ENCODE results near the gene SENP3. TPM values are rescaled to one million over a fixed set of nuclear protein-coding genes. Genes with fewer than 3 reads are reported as not detected.

Gene SENP3
- total RNA-seq, 1 donor = 33.1 TPM

DNA sequence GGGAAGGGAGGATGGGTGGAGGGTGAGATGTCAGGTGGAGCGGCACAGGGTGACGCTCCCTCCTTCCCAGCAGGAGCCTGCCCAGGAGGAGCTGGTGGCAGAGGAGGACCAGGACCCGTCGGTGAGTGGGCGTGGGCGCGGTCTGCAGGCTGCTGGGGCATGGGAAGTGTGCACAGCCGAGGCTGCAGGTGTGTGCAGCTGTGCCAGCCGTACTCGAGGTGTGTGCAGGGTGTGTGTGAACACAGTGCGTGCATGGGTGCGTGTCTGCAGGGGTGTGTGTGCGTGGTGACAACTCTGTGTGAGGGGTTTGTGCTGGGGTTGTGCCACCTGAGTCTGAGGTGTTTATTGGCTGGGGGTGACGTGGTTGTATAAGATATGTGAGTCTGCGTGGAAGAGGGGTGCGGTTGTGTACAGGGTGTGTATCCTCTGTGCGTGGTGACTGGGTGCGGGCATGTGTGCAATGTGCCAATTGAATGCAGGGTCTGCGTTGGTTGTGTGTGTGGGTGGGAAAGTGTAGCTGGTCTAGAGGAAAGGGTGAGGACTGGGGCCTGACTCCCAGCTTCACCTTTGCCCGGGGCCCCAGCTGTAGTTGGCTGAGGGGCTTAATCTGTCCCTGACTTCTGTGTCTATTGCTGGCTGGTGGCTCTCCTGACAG, 12.2 kb upstream of the SENP3 start:
- Histone ChIP-seq H3K9me3 (ENCODE audit: low read depth, low read length) (no peaks in the 10 kb centered on the region), H3K4me1 (ENCODE audit: insufficient read depth, low read length) (peaks cover 63% of the 10 kb centered on the region), H3K27me3 (ENCODE audit: insufficient read depth, low read length) (no peaks in the 10 kb centered on the region), H3K4me3 (ENCODE audit: low read length) (peak overlapping the region; percentile 52)

DNA sequence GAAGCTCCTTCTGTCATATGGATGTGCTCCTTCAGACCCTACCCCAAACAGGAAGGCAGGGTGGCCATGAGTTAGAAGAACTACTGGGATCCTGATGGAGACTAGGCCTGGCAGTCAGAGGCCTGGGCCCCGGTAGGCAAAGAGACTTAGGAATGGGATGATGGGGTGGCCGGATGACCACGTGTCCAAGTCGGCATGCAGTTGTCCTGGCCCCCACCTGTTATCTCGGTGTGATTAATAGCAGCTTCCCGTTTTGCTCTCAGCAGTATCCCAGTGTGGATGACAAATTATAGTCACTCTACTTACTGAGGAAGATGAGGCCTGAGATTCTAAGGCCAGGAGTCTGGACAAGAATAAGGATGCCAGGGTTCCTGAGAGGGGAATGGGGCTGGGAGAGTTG, 11.4 kb upstream of the SENP3 start:
- Histone ChIP-seq H3K9me3 (ENCODE audit: low read depth, low read length) (no peaks in the 10 kb centered on the region), H3K4me3 (ENCODE audit: low read length) (no peak overlapping the region), H3K4me1 (ENCODE audit: insufficient read depth, low read length) (peaks cover 71% of the 10 kb centered on the region), H3K27me3 (ENCODE audit: insufficient read depth, low read length) (no peaks in the 10 kb centered on the region)

DNA sequence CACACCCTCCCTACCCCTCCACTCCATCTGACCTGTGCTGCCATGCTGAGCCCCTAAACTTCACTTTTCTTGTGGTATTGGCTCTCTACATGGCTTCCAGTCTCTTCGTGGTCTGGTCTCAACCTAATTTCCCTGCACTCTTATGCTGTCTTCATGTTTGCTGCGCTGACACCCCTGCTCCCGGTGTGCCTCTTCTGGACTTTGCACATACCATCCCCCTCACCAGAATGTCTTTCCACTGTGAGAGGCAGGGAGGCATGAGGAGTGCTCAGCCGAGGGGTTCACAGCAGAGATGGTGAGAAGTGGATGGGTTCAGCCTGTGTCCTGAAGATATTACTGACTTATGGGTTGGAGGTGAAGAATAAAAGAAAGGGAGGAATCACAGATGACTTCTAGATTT, 10.3 kb upstream of the SENP3 start:
- Histone ChIP-seq H3K4me1 (ENCODE audit: insufficient read depth, low read length) (peaks cover 75% of the 10 kb centered on the region), H3K4me3 (ENCODE audit: low read length) (no peak overlapping the region), H3K27me3 (ENCODE audit: insufficient read depth, low read length) (no peaks in the 10 kb centered on the region), H3K9me3 (ENCODE audit: low read depth, low read length) (no peaks in the 10 kb centered on the region)

- no peak overlapping the region for H3K4me3 ChIP-seq (ENCODE audit: low read length)
- H3K4me1 ChIP-seq (ENCODE audit: insufficient read depth, low read length) = peaks cover 85% of the 10 kb centered on the region
- H3K27me3 ChIP-seq (ENCODE audit: insufficient read depth, low read length) = no peaks in the 10 kb centered on the region
- no peaks in the 10 kb centered on the region for H3K9me3 ChIP-seq (ENCODE audit: low read depth, low read length)
These were observed 9.1 kb upstream of the SENP3 start for GRCh38 chr17:7552621-7553051.

- peaks cover 87% of the 10 kb centered on the region for H3K4me1 ChIP-seq (ENCODE audit: insufficient read depth, low read length)
- no peaks in the 10 kb centered on the region for H3K27me3 ChIP-seq (ENCODE audit: insufficient read depth, low read length)
- no peaks in the 10 kb centered on the region for H3K9me3 ChIP-seq (ENCODE audit: low read depth, low read length)
- no peak overlapping the region for H3K4me3 ChIP-seq (ENCODE audit: low read length)
These were observed 8.4 kb upstream of the SENP3 start for GRCh38 chr17:7553356-7553755.

- peaks cover 88% of the 10 kb centered on the region for H3K4me1 ChIP-seq (ENCODE audit: insufficient read depth, low read length)
- H3K27me3 ChIP-seq (ENCODE audit: insufficient read depth, low read length) = no peaks in the 10 kb centered on the region
- no peak overlapping the region for H3K4me3 ChIP-seq (ENCODE audit: low read length)
- H3K9me3 ChIP-seq (ENCODE audit: low read depth, low read length) = no peaks in the 10 kb centered on the region
These were observed 6.3 kb upstream of the SENP3 start for GRCh38 chr17:7555320-7555948.

DNA sequence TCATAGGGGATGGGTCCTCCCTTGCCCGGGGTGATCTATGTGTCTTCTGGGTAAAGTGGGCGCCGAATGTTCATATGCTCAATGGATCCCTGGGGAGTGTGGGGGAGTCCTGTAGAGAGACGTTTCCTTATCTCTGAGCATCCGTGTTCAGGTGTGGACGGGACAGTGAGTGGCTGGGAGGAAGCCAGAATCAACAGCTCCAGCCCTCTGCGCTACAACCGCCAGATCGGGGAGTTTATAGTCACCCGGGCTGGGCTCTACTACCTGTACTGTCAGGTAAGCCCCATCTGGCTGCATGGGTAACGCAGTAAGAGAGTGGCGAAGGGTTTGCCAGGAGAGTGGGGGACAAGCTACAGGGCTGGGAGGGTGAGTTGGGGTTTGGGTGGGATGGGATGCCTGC, 5.1 kb upstream of the SENP3 start:
- H3K4me3 ChIP-seq (ENCODE audit: low read length) = no peak overlapping the region
- H3K27me3 ChIP-seq (ENCODE audit: insufficient read depth, low read length) = no peaks in the 10 kb centered on the region
- peaks cover 87% of the 10 kb centered on the region for H3K4me1 ChIP-seq (ENCODE audit: insufficient read depth, low read length)
- H3K9me3 ChIP-seq (ENCODE audit: low read depth, low read length) = no peaks in the 10 kb centered on the region

- Histone ChIP-seq H3K4me3 (ENCODE audit: low read length) (no peak overlapping the region), H3K4me1 (ENCODE audit: insufficient read depth, low read length) (peaks cover 83% of the 10 kb centered on the region), H3K9me3 (ENCODE audit: low read depth, low read length) (no peaks in the 10 kb centered on the region), H3K27me3 (ENCODE audit: insufficient read depth, low read length) (no peaks in the 10 kb centered on the region)
These were observed 4.5 kb upstream of the SENP3 start for GRCh38 chr17:7557147-7557764.

- H3K4me3 ChIP-seq (ENCODE audit: low read length) = peak overlapping the region; percentile 59
- no peaks in the 10 kb centered on the region for H3K27me3 ChIP-seq (ENCODE audit: insufficient read depth, low read length)
- no peaks in the 10 kb centered on the region for H3K9me3 ChIP-seq (ENCODE audit: low read depth, low read length)
- H3K4me1 ChIP-seq (ENCODE audit: insufficient read depth, low read length) = peaks cover 84% of the 10 kb centered on the region
These were observed 3.8 kb upstream of the SENP3 start for GRCh38 chr17:7557775-7558543.

DNA sequence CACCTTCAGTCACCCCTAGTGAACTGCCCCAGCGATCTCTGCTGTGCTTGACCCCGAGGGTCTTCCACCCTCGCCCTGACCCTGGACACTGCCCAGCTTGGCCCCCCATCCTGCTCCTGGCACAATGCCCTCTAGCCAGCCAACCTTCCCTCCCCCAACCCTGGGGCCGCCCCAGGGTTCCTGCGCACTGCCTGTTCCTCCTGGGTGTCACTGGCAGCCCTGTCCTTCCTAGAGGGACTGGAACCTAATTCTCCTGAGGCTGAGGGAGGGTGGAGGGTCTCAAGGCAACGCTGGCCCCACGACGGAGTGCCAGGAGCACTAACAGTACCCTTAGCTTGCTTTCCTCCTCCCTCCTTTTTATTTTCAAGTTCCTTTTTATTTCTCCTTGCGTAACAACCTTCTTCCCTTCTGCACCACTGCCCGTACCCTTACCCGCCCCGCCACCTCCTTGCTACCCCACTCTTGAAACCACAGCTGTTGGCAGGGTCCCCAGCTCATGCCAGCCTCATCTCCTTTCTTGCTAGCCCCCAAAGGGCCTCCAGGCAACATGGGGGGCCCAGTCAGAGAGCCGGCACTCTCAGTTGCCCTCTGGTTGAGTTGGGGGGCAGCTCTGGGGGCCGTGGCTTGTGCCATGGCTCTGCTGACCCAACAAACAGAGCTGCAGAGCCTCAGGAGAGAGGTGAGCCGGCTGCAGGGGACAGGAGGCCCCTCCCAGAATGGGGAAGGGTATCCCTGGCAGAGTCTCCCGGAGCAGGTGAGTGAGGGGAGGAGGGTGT, 3.0 kb upstream of the SENP3 start, which contains the start of gene TNFSF13:
Gene TNFSF13 (plus strand): TSS at position 207 of the 776 bp plus-strand sequence. CDS start 290 bp downstream, at position 497.
- H3K9me3 ChIP-seq (ENCODE audit: low read depth, low read length) = no peaks in the 10 kb centered on the region
- peak within 1 kb of the TSS; percentile 59 for H3K4me3 ChIP-seq (ENCODE audit: low read length)

GRCh38 chr17:7559320-7560171, 2.2 kb upstream of the SENP3 start:
- Histone ChIP-seq H3K27me3 (ENCODE audit: insufficient read depth, low read length) (no peaks in the 10 kb centered on the region), H3K4me1 (ENCODE audit: insufficient read depth, low read length) (peaks cover 75% of the 10 kb centered on the region), H3K4me3 (ENCODE audit: low read length) (peak overlapping the region; percentile 59), H3K9me3 (ENCODE audit: low read depth, low read length) (no peaks in the 10 kb centered on the region)

More for the DNA sequence above, 3.0 kb upstream of the SENP3 start, which contains the start of gene TNFSF13:
- no peaks in the 10 kb centered on the region for H3K27me3 ChIP-seq (ENCODE audit: insufficient read depth, low read length)
- peaks cover 83% of the 10 kb centered on the region for H3K4me1 ChIP-seq (ENCODE audit: insufficient read depth, low read length)

DNA sequence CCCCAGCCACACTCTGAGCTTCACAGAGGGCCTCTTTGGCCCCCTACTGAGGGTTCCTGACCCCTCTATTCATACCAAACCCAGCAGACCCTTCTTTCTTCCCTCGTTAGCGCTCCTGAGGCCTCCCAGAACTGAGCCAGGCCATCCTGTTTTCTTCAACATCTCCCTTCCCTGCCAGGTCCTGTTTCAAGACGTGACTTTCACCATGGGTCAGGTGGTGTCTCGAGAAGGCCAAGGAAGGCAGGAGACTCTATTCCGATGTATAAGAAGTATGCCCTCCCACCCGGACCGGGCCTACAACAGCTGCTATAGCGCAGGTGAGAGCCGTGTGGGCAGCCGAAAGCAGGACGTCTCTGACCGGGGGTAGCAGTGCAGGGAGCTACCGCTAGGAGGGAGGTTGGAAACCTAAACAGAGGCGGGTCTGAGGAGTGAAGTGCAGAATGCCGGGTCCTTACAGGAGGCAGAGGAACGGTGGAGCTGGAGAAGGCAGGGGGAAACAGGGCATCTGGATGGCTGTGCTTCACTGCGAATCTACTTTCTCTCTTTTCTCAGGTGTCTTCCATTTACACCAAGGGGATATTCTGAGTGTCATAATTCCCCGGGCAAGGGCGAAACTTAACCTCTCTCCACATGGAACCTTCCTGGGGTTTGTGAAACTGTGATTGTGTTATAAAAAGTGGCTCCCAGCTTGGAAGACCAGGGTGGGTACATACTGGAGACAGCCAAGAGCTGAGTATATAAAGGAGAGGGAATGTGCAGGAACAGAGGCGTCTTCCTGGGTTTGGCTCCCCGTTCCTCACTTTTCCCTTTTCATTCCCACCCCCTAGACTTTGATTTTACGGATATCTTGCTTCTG, 1.3 kb upstream of the SENP3 start:
- Histone ChIP-seq H3K9me3 (ENCODE audit: low read depth, low read length) (no peaks in the 10 kb centered on the region), H3K4me3 (ENCODE audit: low read length) (peak overlapping the region; percentile 59), H3K27me3 (ENCODE audit: insufficient read depth, low read length) (no peaks in the 10 kb centered on the region), H3K4me1 (ENCODE audit: insufficient read depth, low read length) (peaks cover 67% of the 10 kb centered on the region)

GRCh38 chr17:7561028-7561575, 617 bp upstream of the SENP3 start:
- peak overlapping the region; percentile 59 for H3K4me3 ChIP-seq (ENCODE audit: low read length)
- peaks cover 63% of the 10 kb centered on the region for H3K4me1 ChIP-seq (ENCODE audit: insufficient read depth, low read length)
- no peaks in the 10 kb centered on the region for H3K9me3 ChIP-seq (ENCODE audit: low read depth, low read length)
- H3K27me3 ChIP-seq (ENCODE audit: insufficient read depth, low read length) = no peaks in the 10 kb centered on the region

Measured in mononuclear cell (primary cell).